WTC11 (cell line): ENCODE measurements around the gene MBIP. TPM values are rescaled to one million over a fixed set of nuclear protein-coding genes. Genes with fewer than 3 reads are reported as not detected.
A peak's percentile ranks its signal among the peaks of the same experiment; 100 is the strongest.

ENCODE experiments used
- ATAC-seq: fragments of 200-7000 bp; cut with Tn5 transposase; 2 replicates; pipeline ENCODE4 v1.10.0; 2021; ENCODE audit warnings: mild to moderate bottlenecking, moderate library complexity
- CTCF ChIA-PET: fragments of 300-600 bp; sonication (Branson Sonifier 250); formaldehyde crosslinking; loops from one replicate; lab custom pipeline; 2021; ENCODE audit warnings: antibody characterized with exemption; lab: Charles Lee
- POLR2A ChIA-PET: fragments of 350-600 bp; sonication (Branson Sonifier 250); formaldehyde crosslinking; loops from one replicate; lab custom pipeline; 2021; ENCODE audit warnings: antibody characterized with exemption; lab: Charles Lee
- DNase-seq: peaks from one replicate; pipeline ENCODE4 v3.0.0; 2021; ENCODE audit warnings: low spot score
- H3K27ac Mint-ChIP-seq: 2 replicates; pipeline ENCODE4 v1.8.0; 2021; ENCODE audit warnings: mixed read lengths
- H3K27me3 Mint-ChIP-seq: 2 replicates; pipeline ENCODE4 v1.8.0; 2021; ENCODE audit warnings: low read depth, mild to moderate bottlenecking, moderate library complexity, mixed read lengths
- H3K36me3 Mint-ChIP-seq: 2 replicates; pipeline ENCODE4 v1.8.0; 2021; ENCODE audit warnings: mixed read lengths
- H3K4me1 Mint-ChIP-seq: 2 replicates; pipeline ENCODE4 v1.8.0; 2022; ENCODE audit warnings: mixed read lengths
- H3K4me3 Mint-ChIP-seq: 2 replicates; pipeline ENCODE4 v1.8.0; 2021; ENCODE audit warnings: mild to moderate bottlenecking, moderate library complexity, mixed read lengths
- H3K9me3 Mint-ChIP-seq: 2 replicates; pipeline ENCODE4 v1.8.0; 2021; ENCODE audit warnings: mixed read lengths
- ATF1 ChIP-seq: sonication (generic); formaldehyde crosslinking; IDR thresholded peaks from 2 replicates; pipeline ENCODE4 v1.8.1; 2023; ENCODE audit warnings: mild to moderate bottlenecking, moderate library complexity, missing genetic modification reagents
- ELF4 ChIP-seq: sonication (generic); formaldehyde crosslinking; IDR thresholded peaks from 2 replicates; pipeline ENCODE4 v1.8.1; 2022; ENCODE audit warnings: low read depth, mild to moderate bottlenecking, moderate library complexity, missing genetic modification reagents
- GRHL2 ChIP-seq: fragments of 250-450 bp; sonication (Bioruptor Pico); IDR thresholded peaks from 2 replicates; pipeline ENCODE4 v1.8.0; 2022; ENCODE audit warnings: mild to moderate bottlenecking, moderate library complexity; ENCODE audit not compliant: insufficient replicate concordance, severe bottlenecking
- MYBL2 ChIP-seq: sonication (generic); formaldehyde crosslinking; IDR thresholded peaks from 2 replicates; pipeline ENCODE4 v1.8.1; 2023; ENCODE audit warnings: mild to moderate bottlenecking, moderate library complexity, missing genetic modification reagents
- NFE2L1 ChIP-seq: sonication (generic); formaldehyde crosslinking; IDR thresholded peaks from 2 replicates; pipeline ENCODE4 v1.8.1; 2023; ENCODE audit warnings: missing genetic modification reagents
- NR3C1 ChIP-seq: sonication (generic); formaldehyde crosslinking; conservative IDR thresholded peaks from 2 replicates; pipeline ENCODE4 v1.8.1; 2023; ENCODE audit warnings: low read depth, mild to moderate bottlenecking, missing genetic modification reagents
- ZNF121 ChIP-seq: sonication (generic); formaldehyde crosslinking; IDR thresholded peaks from 2 replicates; pipeline ENCODE4 v1.8.0; 2023; ENCODE audit warnings: missing genetic modification reagents
- ZNF317 ChIP-seq: sonication (generic); formaldehyde crosslinking; IDR thresholded peaks from 2 replicates; pipeline ENCODE4 v1.8.1; 2023; ENCODE audit warnings: low read depth, mild to moderate bottlenecking, moderate library complexity, missing genetic modification reagents, borderline replicate concordance
- ZNF671 ChIP-seq: fragments of 250-450 bp; sonication (Bioruptor Pico); IDR thresholded peaks from 2 replicates; pipeline ENCODE4 v1.8.0; 2021; ENCODE audit warnings: mild to moderate bottlenecking
- total RNA-seq: library from RNA; stranded (reverse); gene quantifications from 3 replicates; pipeline ENCODE4 v1.2.3, GENCODE V29; 2021
- TF ChIP-seq, protein P1 (sequence below): fragments of 250-450 bp; sonication (Bioruptor Pico); IDR thresholded peaks from 2 replicates; pipeline ENCODE4 v1.9.0; 2021; ENCODE audit warnings: mild to moderate bottlenecking, borderline replicate concordance
- TF ChIP-seq, protein P2 (sequence below): sonication (generic); formaldehyde crosslinking; IDR thresholded peaks from 2 replicates; pipeline ENCODE4 v1.8.1; 2022; ENCODE audit warnings: low read depth, missing genetic modification reagents, borderline replicate concordance
- TF ChIP-seq, protein P3 (sequence below): sonication (generic); formaldehyde crosslinking; IDR thresholded peaks from 2 replicates; pipeline ENCODE4 v1.8.1; 2023; ENCODE audit warnings: mild to moderate bottlenecking, missing genetic modification reagents
- TF ChIP-seq, protein P4 (sequence below): sonication (generic); formaldehyde crosslinking; IDR thresholded peaks from 2 replicates; pipeline ENCODE4 v1.8.1; 2022; ENCODE audit warnings: missing genetic modification reagents, borderline replicate concordance
- TF ChIP-seq, protein P5 (sequence below): sonication (generic); formaldehyde crosslinking; IDR thresholded peaks from 2 replicates; pipeline ENCODE4 v1.8.1; 2022; ENCODE audit warnings: low read depth, mild to moderate bottlenecking, moderate library complexity, missing genetic modification reagents, borderline replicate concordance
- TF ChIP-seq, protein P6 (sequence below): fragments of 250-450 bp; sonication (Bioruptor Pico); IDR thresholded peaks from 2 replicates; pipeline ENCODE4 v1.9.0; 2021; ENCODE audit warnings: mild to moderate bottlenecking

Gene MBIP
- total RNA-seq, 1 experiment from 2014 or later, result 18.4 TPM

DNA sequence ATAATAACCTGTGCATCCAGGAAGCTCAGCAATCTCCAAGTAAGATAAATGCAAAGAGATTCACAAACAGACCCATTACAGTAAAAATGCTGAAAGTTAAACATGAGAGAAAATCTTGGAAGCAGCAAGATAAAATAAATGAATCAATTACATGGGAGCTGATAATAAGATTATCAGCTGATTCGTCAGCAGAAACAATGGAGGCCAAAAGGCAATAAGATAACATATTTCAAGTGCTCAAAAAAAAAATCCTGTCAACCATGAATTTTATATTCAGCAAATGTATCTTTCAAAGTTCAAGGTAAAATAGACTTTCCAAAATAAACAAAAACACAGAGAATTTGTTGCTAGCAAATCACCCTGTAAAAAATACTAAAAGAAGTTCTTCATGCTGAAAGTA lies 36.4 kb upstream of the MBIP start:
- H3K4me3 Mint-ChIP-seq, result no peak overlapping the region
- peak; percentile 81 for TF ChIP-seq ZNF317 (CRISPR knock-in tag)
- TF ChIP-seq NFE2L1 (CRISPR knock-in tag), result no peak
- TF ChIP-seq, protein P1, sequence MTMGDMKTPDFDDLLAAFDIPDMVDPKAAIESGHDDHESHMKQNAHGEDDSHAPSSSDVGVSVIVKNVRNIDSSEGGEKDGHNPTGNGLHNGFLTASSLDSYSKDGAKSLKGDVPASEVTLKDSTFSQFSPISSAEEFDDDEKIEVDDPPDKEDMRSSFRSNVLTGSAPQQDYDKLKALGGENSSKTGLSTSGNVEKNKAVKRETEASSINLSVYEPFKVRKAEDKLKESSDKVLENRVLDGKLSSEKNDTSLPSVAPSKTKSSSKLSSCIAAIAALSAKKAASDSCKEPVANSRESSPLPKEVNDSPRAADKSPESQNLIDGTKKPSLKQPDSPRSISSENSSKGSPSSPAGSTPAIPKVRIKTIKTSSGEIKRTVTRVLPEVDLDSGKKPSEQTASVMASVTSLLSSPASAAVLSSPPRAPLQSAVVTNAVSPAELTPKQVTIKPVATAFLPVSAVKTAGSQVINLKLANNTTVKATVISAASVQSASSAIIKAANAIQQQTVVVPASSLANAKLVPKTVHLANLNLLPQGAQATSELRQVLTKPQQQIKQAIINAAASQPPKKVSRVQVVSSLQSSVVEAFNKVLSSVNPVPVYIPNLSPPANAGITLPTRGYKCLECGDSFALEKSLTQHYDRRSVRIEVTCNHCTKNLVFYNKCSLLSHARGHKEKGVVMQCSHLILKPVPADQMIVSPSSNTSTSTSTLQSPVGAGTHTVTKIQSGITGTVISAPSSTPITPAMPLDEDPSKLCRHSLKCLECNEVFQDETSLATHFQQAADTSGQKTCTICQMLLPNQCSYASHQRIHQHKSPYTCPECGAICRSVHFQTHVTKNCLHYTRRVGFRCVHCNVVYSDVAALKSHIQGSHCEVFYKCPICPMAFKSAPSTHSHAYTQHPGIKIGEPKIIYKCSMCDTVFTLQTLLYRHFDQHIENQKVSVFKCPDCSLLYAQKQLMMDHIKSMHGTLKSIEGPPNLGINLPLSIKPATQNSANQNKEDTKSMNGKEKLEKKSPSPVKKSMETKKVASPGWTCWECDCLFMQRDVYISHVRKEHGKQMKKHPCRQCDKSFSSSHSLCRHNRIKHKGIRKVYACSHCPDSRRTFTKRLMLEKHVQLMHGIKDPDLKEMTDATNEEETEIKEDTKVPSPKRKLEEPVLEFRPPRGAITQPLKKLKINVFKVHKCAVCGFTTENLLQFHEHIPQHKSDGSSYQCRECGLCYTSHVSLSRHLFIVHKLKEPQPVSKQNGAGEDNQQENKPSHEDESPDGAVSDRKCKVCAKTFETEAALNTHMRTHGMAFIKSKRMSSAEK (CRISPR knock-in tag), result no peak
- TF ChIP-seq, all 79 proteins: peak for 1
- H3K36me3 Mint-ChIP-seq, result peaks cover 20% of the 10 kb centered on the region
- ATAC-seq (no peak), DNase-seq (no peak)
- CTCF ChIA-PET, result interaction anchor here (1.0 kb wide), 1 partner anchor 168 kb away, joined by 3 read pairs; no protein-coding TSS in a partner anchor
- no peak overlapping the region for H3K27ac Mint-ChIP-seq
- H3K4me1 Mint-ChIP-seq, result no peaks in the 10 kb centered on the region
- POLR2A ChIA-PET, result no interaction called here
- no peaks in the 10 kb centered on the region for H3K27me3 Mint-ChIP-seq
- H3K9me3 Mint-ChIP-seq, result peaks cover 32% of the 10 kb centered on the region

DNA sequence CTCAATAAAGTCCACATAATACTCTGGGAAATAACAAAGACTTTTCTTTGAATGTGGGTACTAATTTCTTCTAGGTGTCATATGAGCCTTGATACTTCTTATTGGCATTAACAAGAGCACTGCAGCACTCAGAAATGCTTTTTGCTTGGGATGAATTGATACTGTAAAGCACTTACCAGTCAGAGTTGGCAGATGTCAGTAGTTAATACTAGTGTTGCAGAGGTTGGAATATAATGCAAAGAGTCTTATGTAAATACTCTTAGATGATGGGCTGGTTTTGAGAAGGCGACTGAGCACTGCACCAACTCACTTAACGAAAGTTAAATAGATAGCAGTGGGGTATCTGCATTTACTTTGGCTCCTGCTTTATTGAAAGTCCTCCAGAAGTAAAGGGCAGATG lies 25.6 kb upstream of the MBIP start:
- Mint-ChIP-seq H3K9me3 (peaks cover 13% of the 10 kb centered on the region), H3K27ac (no peak overlapping the region), H3K27me3 (no peaks in the 10 kb centered on the region; the same call in 1 of the 2 replicates), H3K36me3 (no peaks in the 10 kb centered on the region), H3K4me1 (no peaks in the 10 kb centered on the region), H3K4me3 (no peak overlapping the region)
- POLR2A ChIA-PET, result interaction anchor here (1.0 kb wide), 1 partner anchor 26 kb away, joined by 3 read pairs; the partner anchor contains the start of gene MBIP
- TF ChIP-seq, protein P1 (CRISPR knock-in tag), result no peak
- TF ChIP-seq NR3C1 (CRISPR knock-in tag) (no peak), MYBL2 (CRISPR knock-in tag) (no peak), ZNF121 (CRISPR knock-in tag) (no peak), ZNF671 (CRISPR knock-in tag) (no peak), GRHL2 (no peak), ATF1 (no peak), ELF4 (no peak)
- TF ChIP-seq, protein P2, sequence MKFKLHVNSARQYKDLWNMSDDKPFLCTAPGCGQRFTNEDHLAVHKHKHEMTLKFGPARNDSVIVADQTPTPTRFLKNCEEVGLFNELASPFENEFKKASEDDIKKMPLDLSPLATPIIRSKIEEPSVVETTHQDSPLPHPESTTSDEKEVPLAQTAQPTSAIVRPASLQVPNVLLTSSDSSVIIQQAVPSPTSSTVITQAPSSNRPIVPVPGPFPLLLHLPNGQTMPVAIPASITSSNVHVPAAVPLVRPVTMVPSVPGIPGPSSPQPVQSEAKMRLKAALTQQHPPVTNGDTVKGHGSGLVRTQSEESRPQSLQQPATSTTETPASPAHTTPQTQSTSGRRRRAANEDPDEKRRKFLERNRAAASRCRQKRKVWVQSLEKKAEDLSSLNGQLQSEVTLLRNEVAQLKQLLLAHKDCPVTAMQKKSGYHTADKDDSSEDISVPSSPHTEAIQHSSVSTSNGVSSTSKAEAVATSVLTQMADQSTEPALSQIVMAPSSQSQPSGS (CRISPR knock-in tag), result no peak
- TF ChIP-seq, protein P3, sequence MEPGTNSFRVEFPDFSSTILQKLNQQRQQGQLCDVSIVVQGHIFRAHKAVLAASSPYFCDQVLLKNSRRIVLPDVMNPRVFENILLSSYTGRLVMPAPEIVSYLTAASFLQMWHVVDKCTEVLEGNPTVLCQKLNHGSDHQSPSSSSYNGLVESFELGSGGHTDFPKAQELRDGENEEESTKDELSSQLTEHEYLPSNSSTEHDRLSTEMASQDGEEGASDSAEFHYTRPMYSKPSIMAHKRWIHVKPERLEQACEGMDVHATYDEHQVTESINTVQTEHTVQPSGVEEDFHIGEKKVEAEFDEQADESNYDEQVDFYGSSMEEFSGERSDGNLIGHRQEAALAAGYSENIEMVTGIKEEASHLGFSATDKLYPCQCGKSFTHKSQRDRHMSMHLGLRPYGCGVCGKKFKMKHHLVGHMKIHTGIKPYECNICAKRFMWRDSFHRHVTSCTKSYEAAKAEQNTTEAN (CRISPR knock-in tag), result no peak
- TF ChIP-seq, protein P4, sequence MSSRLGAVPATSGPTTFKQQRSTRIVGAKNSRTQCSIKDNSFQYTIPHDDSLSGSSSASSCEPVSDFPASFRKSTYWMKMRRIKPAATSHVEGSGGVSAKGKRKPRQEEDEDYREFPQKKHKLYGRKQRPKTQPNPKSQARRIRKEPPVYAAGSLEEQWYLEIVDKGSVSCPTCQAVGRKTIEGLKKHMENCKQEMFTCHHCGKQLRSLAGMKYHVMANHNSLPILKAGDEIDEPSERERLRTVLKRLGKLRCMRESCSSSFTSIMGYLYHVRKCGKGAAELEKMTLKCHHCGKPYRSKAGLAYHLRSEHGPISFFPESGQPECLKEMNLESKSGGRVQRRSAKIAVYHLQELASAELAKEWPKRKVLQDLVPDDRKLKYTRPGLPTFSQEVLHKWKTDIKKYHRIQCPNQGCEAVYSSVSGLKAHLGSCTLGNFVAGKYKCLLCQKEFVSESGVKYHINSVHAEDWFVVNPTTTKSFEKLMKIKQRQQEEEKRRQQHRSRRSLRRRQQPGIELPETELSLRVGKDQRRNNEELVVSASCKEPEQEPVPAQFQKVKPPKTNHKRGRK, result no peak
- TF ChIP-seq, protein P5, sequence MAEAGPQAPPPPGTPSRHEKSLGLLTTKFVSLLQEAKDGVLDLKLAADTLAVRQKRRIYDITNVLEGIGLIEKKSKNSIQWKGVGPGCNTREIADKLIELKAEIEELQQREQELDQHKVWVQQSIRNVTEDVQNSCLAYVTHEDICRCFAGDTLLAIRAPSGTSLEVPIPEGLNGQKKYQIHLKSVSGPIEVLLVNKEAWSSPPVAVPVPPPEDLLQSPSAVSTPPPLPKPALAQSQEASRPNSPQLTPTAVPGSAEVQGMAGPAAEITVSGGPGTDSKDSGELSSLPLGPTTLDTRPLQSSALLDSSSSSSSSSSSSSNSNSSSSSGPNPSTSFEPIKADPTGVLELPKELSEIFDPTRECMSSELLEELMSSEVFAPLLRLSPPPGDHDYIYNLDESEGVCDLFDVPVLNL (CRISPR knock-in tag), result no peak
- TF ChIP-seq, protein P6, sequence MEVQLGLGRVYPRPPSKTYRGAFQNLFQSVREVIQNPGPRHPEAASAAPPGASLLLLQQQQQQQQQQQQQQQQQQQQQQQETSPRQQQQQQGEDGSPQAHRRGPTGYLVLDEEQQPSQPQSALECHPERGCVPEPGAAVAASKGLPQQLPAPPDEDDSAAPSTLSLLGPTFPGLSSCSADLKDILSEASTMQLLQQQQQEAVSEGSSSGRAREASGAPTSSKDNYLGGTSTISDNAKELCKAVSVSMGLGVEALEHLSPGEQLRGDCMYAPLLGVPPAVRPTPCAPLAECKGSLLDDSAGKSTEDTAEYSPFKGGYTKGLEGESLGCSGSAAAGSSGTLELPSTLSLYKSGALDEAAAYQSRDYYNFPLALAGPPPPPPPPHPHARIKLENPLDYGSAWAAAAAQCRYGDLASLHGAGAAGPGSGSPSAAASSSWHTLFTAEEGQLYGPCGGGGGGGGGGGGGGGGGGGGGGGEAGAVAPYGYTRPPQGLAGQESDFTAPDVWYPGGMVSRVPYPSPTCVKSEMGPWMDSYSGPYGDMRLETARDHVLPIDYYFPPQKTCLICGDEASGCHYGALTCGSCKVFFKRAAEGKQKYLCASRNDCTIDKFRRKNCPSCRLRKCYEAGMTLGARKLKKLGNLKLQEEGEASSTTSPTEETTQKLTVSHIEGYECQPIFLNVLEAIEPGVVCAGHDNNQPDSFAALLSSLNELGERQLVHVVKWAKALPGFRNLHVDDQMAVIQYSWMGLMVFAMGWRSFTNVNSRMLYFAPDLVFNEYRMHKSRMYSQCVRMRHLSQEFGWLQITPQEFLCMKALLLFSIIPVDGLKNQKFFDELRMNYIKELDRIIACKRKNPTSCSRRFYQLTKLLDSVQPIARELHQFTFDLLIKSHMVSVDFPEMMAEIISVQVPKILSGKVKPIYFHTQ (CRISPR knock-in tag), result no peak
- ATAC-seq (no peak), DNase-seq (no peak)
- CTCF ChIA-PET, result no interaction called here
